GM19372 (cell line): Measurements from ENCODE around the gene C2CD2.

Experiments used
- ATAC-seq: cut with Tn5 transposase; IDR thresholded peaks from one replicate; pipeline ENCODE4 v1.9.1; 2021; ENCODE audit warnings: mild to moderate bottlenecking, low read depth, moderate library complexity; ENCODE audit not compliant: unreplicated experiment

Gene C2CD2

GRCh38 chr21:41873005-41873404 lies 80.8 kb downstream of the C2CD2 start:
- no peak for ATAC-seq

- no peak for ATAC-seq
These were observed 82.4 kb downstream of the C2CD2 start for GRCh38 chr21:41871293-41872030.

DNA sequence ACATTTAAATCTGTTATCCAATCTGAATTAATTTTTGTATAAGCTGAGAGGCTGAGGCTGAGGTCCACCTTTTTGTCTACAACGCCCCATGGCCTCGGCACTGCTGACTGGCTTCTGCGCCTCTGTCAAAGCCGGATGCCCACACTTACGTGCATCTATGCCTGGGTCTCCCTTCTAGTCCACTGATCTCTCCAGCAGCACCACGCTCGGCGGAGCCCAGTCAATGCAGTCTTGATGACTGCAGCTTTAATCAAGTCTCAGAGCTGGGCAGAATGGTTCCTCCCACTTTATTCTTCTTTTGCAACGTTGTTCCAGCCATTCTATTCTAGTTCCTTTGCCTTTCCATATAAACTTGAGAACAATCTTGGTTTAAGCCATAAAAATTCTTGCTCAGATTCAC lies 84.0 kb downstream of the C2CD2 start:
- ATAC-seq: no peak

DNA sequence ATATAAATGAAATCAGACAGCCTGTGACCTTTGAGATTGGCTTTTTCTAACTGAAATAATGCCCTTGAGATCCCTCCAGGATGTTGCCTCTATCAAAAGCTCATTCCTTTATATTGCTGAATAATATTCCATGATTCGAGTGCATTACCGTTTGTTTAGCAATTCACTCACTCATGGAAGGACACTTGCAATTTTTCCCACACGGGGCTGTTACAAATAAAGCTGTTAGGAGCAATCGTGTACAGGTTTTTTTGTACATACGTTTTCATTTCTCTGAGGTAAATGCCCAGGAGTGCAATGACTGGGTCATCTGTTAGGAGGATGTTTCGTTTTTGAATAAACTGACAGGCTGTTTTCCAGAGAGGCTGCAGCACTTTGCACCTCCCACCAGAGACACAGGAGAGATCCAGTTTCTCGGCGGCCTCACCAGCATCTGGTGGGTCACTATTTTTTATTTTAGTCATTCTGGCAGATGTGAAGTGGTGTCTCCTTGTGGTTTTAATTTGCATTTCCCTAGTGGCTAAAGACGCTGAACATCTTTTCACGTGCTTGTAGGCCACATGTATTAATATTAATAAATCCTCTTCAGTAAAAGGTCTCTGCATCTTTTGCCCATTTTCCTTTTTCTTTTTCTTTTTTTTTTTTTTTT lies 85.6 kb downstream of the C2CD2 start:
- ATAC-seq: peak; percentile 62

DNA sequence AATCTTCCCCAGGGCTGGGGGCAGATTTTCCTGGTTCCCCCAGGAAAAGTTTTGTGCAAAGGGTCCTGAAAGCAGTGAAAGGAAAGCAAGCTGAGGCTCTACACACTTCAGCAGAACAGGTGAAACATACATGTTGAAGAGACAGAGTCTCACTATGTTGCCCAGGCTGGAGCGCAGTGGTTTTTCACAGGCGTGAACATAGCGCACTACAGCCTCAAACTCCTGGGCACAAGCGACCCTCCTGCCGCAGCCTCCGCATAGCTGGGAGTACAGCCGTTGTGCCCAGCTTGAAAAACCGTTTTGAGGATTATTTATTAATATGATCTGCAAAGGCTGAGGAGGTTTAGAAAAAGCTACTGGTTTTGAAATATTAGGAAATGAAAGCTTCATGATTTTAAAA lies 86.5 kb downstream of the C2CD2 start:
- no peak for ATAC-seq

DNA sequence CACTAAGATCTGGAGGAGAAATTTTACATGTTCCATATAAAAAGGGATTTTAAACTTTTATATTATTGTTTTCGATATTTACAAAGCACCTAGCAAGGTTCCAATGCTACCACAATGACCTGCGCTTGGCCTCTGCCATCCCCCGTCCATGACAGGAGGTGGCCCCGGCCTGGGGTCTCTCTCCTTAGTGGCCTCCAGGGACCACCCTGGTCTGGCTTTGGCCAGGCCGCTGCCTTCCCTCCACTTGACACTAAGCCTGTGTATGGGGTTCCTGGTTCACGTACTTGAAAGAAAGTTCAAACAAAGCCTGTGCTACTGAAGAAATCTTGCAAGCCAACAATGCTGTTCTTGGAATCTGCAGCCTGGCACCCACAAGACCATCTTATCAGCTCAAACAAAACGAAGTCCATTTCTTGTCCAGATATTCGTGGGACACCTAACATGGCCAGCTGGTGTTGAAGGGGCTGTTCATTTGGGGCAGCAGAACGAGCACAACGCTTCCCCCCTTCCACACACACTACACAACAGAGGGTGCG lies 87.5 kb downstream of the C2CD2 start:
- no peak for ATAC-seq

GRCh38 chr21:41865002-41865777 lies 88.6 kb downstream of the C2CD2 start:
- ATAC-seq: peak; percentile 51

- ATAC-seq: no peak
These were observed 89.4 kb downstream of the C2CD2 start for GRCh38 chr21:41864311-41865001.

- no peak for ATAC-seq
These were observed 90.4 kb downstream of the C2CD2 start for GRCh38 chr21:41863439-41863740.

- no peak for ATAC-seq
These were observed 91.8 kb downstream of the C2CD2 start for GRCh38 chr21:41861987-41862386.

DNA sequence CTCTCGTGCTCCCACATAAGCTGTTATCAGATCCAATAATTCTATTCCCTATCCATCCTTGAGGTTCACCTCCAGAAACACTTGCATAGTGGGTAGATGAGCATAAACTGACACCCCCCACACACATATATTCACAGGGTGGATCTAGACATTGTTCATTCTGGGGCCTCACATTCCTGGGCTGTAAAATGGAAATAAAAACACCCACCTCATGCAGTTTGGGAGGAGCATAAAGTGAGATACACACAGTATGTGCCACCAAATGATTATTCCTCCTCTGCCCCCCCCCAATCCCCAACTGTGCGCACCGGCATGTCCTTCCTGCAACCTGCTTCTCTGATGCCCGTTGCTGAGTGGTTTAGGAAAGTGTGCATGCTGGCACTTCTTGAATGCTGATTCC lies 92.6 kb downstream of the C2CD2 start:
- no peak for ATAC-seq

DNA sequence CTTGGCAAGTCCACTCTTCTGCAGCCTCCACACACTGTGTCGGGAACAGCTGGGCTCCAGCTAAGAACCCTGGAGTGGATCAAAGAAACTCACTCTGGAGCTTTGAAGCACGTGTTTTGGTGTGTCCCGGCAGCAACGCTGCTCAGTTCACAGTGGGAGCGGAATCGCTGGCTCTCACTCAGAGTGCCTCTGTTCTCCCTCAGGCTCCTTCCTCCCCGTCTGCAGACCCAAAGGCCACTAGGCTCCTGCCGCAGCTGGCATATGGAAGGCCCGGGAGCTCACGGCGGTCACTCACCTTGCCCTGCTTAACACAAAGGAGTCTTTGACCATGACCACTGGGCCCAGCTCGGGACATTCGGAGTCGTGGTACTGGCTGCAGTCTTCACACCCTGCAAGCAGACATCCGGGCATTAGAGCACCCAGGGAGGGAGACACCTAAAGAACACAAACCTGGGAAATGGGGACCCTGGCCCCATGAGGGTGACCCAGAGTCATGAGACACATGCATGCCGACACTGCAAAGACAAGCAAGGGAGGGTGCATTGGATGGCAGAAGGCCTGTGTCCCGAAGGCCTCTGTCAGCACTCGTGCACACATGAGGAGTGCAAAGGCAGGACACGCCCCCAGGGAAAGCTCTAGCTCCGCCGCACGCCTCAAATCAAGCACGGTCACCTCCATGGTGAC lies 94.4 kb downstream of the C2CD2 start:
- no peak for ATAC-seq

DNA sequence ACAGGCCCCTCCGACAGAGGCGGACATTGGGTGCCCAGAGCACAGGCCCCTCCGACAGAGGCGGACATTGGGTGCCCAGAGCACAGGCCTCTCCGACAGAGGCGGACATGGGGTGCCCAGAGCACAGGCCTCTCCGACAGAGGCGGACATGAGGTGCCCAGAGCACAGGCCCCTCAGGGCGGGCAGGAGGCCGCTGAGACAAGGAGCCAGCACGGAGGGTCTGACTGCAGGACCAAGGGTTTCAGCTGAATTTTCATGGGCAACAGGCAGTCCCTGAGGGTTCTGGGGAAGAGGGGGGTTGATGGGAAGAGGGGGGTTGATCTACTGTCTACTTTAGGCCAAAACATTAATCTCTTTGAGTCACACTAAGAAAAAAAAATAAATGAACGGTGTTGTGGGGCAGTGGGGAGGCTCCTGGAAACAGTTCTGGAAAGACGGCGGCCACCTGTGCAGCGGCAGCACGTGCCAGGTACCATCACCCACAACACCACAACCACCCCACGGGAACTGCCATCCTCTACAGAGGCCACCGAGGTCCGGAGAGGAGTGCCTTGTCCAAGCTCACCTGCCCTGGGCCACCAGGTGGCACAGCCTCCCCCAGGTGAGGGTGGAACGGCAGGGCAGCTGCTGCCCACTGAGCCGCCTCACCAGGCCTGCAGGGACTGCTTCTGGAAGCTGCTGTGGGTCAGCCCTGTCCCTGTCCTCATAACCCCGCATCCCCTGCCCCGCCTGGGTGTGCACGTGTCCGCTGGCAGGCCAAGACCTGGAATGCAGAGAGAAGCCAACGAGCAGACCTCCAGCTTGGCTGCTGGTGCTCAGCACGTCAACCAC lies 95.1 kb downstream of the C2CD2 start:
- no peak for ATAC-seq

DNA sequence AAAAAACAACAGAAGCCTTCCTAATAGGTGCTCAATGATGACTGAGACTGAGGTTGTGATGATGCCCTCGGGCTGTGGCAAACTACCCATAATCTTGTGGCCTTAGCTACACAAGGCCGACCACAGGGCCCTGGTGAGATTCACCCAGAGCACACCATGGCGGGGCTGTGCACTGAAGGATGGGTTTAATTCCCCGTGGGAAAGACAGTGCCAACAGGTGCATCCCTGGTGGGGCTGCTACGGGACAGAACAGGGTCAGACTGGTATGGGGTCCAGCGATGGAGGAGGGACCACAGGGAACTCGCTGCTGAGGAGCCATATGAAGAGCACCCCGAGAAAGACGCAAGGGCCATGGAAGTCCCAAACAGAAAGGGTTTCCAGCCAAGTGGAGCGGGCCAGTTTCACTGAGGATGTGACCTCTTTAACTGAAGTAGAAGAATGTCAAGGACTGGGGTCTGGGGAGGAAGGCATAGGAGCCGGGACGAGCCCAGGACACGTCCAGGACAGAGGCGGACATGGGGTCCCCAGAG lies 96.0 kb downstream of the C2CD2 start:
- ATAC-seq: no peak

- ATAC-seq: no peak
These were observed 97.2 kb downstream of the C2CD2 start for GRCh38 chr21:41856572-41856971.

GRCh38 chr21:41854426-41854995 lies 99.3 kb downstream of the C2CD2 start:
- no peak for ATAC-seq

DNA sequence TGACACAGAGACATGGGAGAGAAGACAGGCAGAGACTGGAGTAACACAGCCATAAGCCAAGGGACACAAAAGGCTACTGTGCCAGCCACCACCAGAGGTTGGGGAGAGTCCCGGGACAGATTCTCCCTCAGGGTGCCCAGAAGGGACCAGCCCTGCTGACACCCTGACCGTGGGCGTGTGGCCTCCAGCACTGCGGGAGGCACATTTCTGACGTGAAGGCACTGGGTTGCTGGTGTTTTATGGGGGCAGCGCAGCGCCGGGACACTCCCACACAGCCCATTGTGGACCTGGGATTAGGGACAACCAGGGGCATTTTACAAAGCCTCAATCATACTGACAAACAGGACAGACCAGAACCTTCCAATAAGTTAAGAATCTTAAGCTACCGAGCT lies 100.9 kb downstream of the C2CD2 start:
- ATAC-seq: no peak

DNA sequence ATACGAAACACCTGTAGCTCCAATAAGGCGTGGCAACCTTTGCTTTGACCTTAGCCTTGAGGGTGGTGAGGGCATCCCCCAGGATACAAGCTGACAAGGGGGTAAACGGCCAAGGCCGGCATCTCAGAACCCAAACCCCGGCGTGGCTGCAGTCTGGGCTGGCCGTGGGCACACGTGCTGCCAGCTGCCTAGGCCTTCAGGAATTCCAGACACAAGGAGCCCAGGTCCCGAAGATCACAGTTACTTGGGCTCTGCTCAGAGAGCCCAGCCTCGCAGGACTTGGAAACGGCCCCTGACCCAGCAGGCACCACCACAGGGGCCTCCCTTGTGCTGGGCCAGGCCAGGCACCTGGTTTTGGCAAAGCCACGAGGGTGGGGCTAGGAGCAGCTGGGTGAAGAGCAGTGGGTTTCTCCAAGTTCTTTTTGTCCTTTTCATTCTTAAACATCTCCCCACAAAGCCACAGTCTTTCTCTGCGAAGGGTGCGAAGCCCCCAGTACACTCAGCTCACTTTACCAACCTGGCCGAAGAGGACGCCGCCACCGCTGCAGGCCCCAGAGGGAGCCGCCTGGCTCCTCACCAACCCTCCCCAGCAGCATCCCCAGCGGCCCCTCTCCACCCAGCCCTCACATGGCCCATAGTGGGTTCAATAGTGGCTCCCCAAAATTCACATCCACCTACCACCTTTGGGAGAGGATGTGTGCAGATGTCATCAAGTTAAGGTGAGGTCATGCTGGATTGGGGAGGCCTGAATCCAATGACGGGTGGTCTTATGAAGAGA lies 101.5 kb downstream of the C2CD2 start:
- ATAC-seq: no peak
